ENCODE results near the gene EP400.
"Not testable (repeated sequence)": the region's sequence is repeated elsewhere in the genome, so short reads cannot be mapped to it uniquely, and the experiment has no call there.

EP400 gene

DNA sequence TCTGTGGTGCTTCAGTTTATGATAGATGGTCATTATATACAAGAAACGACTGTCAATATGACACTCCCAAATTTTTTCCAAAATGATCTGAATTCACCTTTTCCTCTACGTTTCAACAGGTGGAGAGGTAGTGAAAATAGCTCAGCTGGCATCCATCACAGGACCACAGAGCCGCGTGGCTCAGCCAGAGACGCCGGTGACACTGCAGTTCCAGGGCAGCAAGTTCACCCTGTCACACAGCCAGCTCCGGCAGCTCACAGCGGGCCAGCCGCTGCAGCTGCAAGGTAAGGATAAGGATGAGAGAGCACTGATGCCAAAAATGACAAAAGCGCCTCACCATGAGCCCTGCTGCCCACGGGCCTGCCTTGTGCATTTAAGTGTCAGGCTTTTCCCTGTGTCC lies 73.9 kb downstream of the EP400 start:
- DNase-seq, result no peak

DNA sequence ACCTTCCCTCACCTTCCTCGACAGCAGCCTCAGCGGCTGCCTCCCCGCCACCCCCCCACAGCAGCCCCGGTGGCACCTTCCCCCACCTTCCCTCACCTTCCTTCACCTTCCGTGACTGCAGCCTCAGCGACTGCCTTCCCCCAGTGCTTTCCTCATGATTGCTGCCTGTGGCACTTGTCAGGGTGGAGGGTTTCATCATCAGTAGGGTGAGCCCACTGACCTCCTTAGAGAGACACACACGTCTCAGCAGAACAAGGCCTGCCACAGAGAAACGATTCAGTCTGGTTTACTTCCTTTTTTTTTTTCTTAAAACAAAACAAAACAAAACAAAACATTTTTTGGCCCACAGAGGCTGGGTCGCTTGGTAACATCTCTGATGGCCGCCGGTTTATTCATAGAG lies 75.0 kb downstream of the EP400 start:
- no peak for DNase-seq

DNA sequence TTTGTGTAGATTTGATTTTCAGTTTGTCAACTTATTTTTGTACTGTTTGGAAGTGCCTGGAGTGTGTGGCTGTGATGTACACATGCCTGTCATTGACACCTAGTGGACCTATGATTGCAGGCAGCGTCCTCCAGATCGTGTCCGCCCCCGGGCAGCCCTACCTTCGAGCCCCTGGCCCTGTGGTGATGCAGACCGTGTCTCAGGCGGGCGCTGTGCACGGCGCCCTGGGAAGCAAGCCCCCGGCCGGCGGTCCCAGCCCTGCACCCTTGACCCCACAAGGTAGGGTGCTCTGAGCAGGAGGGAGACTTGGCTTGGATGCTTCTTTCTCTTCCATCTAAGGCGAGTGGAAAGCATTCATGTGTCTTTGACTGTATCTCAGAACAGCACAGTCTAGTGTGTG lies 75.8 kb downstream of the EP400 start:
- DNase-seq, result no peak

DNA sequence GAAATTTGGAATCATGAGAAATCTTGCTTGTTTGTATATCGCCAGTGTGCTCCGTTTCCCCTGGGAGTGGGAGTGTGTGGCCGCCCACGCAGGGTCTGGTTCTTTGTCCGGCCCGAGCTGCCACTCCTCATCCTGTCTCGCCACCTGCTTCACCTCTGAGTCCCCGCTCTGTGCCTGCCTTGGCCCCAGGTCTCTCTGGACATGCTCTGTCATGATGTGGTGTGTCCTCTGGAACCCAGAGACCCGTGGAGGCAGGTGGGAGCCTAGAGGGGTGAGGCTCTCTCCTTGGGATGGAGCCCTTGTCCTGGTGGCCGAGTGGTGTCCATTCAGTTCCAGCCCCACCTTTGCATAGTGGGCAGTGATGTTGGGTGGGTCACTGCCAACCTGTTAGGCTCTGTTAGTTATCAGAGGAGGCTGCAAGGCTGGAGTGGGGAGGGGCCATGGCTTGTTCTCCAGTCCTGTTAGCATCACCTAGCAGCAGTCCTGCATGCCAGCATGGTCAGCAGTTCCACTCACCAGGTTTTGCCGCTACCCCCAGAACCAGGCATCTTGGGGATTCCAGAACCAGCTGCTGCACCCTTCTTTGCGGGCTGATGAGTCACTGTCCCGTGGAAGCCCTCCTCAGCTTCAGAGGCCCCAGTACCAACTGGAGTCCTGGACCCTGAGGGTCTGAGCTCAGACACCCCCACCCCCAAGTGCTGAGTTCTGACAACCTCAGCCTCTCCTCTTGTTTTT lies 76.5 kb downstream of the EP400 start:
- no peak for DNase-seq

DNA sequence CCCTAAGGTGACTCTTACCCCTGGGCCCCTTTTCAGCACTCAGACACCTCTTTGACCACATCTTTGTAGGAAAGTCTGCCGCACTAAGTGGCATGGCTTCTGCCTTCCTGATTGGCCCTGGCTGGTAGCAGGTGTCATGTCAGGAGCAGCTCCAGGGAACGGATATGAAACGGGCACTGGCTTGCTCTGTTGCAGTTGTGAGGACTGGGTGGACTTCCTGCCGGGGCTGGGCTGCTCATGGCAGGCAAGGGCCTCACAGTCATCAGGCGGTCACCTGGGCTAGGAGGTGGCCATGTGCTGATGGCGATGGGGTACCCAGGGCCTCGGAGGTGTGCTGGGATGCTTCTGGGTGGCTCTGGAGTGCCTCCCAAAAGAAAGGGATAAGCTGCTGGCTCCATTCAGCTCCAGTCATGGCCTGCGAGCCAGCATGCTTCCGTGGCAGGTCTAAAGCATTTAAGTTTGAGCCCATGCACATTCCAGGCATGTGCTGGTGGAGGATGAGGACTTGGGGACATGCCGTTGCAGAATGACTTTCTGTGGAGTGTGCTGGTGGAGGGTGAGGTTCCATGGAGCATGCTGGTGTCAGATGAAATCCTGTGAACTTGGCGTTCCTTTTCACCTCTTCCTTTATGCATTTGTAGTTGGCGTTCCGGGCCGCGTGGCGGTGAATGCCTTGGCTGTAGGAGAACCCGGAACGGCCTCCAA lies 77.2 kb downstream of the EP400 start:
- no peak for DNase-seq

DNA sequence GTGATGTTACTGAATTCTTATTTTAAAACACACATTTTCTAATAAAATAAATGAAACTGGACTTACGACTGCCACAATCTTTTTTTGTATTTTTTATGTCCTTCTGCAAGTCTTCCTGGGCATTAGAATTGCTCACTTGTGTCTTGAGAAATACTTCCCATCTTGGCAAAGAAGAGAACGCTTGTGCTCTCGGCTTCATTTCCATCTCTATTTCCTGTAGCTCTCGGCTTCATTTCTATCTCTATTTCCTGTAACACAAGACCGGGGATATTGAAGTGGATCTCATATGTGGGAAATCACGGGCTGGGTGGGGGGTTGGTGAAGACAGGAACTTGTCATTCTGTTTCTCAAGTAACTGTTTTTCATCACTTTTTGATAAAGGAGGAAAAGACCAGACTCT lies 77.9 kb downstream of the EP400 start:
- DNase-seq, result no peak

DNA sequence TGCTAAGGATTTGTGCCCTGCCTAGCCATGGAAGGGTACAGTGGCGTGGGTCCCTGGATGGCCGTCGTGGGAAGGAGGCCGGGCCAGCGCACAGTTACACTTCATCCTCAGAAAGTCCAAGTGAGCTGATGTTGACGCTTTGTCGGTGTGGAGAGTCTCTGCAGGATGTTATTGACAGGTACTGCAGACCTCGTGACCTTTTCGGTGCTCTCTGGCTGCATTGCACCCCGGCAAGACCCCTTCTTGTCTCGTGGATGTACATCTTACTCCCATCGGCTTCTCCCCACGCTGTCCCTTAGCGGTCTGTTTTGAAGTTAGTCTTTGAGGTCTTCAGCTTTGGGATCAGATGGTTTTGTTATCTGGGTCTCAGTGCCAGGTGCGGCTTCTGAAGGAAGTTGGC lies 78.4 kb downstream of the EP400 start:
- DNase-seq, result no peak

DNA sequence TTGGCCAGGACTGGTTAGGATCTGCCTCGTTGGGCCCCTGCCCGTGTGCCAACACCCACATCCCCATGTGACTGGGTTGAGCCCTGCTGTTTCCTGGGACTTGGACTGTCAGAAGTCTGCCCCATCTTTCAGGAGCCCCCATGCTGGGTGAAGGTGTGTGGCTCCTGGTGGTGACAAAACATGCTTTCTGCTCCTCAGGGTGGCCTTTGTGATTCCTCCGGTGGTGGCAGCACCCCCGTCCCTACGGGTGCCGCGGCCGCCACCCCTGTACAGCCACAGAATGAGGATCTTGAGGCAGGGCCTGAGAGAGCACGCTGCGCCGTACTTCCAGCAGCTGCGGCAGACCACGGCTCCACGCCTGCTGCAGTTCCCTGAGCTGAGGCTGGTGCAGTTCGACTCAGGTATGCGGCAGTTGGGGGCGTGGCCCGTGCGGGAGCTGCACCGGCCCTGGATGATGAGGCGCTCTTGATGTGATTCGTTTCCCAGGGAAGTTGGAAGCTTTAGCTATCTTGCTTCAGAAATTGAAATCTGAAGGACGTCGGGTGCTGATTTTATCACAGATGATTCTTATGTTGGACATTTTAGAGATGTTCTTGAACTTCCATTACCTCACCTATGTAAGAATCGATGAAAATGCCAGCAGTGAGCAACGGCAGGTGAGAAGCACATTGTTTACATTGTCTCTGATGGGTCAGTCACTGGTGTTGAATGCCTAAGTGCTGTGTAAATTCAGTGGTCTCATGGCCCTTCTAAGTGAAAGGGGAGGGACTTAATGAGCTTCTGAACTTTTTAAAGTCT lies 80.0 kb downstream of the EP400 start:
- DNase-seq, result no peak

DNA sequence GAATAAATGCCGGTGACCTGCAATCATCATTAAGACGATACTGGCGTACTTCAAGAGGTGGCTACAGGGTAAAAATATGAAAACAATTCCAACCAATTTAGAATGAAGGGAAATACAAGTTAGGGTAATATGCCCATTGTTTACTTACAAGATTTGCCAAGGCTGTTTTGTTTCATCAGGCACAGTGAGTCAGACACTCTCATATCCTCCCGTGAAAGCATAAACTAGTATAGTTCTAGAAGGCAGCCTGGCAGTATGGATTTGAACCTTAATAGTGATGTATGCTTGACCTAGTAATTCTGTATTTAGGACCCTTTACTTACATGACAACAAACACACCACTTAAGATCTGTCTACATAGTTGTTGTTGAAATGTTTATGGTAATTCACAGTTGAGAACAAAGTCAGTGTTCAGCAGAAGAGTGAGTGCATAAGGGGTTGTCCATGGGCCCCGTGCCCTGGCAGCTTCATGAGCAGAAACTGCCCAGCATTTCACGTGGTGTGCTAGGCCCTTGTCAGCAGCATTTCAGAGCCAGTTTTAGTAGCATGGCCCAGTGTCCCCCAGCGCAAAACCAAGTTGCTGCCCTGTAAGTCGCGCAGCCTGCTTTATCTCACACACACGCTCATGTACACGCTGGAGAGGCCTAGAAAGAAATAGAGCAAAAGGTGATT lies 80.8 kb downstream of the EP400 start:
- no peak for DNase-seq

DNA sequence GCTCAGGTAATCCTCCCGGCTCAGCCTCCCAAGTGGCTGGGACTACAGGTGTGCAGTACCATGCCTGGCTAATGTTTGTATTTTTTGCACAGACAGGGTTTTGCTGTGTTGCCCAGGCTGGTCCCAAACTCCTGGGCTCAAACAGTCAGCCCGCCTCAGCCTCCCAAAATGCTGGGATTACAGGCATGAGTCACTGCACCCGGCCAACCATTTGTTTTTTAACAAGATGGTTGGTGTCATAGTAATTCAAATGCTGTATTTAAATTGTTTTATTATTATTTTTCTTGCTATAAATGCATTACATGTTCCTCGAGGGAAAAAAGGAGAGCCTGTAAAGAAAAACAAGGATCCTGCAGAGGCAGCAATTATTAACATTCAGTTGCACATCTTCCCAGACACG lies 83.9 kb downstream of the EP400 start:
- no peak for DNase-seq

DNA sequence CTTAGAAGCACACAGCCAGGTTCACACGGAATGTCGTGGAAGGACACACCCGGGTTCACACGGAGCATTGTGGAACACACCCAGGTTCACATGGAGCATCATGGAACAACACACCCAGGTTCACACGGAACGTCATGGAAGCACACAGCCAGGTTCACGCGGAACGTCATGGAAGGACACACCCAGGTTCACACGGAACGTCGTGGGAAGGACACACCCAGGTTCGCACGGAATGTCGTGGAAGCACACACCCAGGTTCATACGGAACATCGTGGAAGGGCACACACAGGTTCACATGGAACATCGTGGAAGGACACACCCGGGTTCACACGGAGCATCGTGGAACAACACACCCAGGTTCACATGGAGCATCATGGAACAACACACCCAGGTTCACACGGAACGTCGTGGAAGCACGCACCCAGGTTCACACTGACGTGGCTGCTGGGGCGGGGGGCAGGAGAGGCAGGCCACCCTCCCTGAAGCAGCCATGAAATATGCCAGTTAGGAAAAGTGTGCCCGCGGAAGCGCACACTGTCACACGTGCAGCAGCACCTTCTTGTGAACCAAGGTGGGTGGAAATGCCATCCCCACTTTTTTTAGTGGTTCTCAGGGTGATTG lies 86.4 kb downstream of the EP400 start:
- no peak for DNase-seq

DNA sequence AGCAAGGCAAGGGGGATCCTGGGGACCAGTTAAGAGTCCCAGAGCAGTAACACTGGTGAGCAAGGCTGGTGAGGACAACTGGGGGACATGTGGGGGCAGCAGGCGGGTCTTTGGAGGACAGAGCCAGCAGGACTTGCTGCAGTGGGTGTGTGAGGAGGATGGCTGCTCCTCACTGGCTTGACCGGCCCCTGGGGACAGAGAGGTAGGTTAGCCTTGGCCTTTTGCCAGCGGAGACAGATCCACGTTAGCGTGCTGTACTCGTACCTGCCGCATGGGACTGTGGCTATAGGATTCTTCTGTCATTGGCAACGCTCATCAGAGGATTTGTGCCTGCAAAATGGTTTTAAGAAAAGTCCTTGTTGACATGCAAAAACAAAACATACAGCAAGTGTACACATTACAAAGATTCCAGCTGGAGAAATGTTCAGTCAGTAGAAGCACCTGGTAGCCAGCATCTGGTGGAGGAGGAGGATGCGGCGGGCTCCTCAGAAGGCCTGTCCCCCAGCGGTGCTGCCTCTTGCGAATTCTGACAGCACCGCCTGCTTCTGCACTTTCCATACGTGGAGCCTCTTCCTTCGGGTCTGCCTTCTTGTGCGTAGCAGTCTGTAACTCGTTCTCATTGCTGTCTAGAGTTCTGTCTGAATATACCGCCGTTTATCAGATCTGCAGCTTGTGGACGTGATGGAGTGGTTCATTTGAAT lies 91.3 kb downstream of the EP400 start:
- no peak for DNase-seq

DNA sequence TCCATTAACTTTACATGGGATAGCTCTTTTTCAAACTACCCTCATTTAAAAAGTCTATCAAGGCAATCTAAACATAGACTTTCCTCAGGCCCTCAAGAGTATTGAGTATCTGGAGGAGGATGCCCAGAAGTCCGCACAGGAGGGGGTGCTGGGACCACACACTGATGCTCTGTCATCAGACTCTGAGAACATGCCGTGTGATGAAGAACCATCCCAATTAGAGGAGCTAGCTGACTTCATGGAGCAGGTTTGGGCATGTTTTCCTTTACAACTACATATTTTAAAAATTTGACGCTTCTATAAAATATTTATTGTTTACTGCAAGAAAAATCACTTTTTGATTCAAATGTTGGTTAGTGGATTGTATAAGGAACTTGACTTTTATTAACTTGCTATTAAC lies 93.5 kb downstream of the EP400 start:
- no peak for DNase-seq

DNA sequence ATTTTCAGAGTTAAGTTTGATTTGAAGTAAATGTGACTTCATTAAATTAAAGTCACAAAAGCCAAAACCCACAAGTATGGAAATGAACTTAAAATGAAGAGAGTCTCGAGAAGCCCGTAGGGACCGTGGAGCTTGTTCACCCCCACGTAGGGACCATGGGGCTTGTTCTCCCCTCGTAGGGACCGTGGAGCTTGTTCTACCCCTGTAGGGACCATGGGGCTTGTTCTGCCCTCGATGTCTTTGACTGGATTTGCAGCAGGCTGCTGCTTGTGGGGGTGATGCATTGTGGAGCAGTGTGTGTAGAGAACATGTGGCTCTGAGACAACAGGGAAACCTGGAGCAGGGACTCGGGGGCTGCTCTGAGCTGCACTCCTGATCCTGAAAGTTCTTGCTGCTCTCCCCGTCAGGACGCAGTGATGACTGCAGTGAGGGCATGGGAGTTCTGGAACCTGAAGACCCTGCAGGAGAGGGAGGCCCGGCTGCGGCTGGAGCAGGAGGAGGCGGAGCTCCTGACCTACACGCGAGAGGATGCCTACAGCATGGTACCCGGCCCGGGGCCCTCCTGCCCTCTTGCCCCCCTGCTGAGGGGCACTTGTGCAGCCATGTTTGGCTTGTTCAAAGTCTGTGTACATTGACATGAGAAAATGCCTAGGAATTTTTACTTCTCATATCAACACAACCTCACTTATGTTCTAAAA lies 94.2 kb downstream of the EP400 start:
- DNase-seq, result no peak

DNA sequence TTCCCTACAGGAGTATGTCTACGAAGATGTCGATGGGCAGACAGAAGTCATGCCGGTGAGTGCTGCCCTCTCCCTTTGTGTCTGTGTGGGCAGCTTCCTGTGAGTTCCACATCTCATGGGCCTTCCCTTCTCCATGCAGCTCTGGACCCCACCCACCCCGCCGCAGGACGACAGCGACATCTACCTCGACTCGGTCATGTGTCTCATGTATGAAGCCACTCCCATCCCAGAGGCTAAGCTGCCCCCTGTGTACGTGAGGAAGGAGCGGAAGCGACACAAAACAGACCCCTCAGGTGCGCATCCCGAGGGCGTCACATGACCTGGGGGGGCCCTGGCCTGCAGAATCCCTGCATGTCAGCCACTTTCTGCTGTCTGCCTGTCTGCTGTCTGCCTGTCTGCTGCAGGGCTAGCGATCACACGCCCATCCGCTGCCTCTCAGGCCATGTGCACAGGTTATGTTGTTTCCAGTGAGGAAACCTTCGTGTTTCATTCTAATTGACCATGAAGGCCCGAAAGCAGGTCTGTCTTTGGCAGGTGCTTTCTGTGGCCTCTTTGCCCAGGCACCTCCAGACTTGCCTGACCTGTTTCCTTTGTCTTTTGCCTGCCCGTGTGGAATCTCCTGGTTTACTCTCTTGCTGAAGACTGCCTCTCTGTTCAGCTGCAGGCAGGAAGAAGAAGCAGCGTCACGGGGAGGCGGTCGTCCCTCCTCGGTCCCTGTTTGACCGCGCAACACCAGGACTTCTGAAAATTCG lies 95.1 kb downstream of the EP400 start:
- no peak for DNase-seq

DNA sequence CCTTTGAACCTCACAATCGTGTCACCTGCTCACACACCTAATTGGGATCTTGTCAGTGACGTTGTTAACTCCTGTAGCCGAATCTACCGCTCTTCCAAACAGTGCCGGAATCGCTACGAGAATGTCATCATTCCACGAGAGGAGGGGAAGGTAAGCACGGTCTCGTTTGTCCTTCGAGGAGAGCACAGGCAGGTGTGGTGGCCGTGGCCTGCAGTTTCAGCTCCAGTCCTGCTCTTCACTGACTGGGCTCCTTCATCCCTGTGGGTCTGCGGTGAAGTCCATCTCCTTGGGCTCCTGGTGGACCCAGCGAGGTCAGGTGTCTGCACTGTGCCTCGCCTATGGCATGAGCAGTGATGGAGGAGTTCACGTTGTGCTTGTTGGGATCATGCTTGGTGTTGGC lies 96.0 kb downstream of the EP400 start:
- no peak for DNase-seq

DNA sequence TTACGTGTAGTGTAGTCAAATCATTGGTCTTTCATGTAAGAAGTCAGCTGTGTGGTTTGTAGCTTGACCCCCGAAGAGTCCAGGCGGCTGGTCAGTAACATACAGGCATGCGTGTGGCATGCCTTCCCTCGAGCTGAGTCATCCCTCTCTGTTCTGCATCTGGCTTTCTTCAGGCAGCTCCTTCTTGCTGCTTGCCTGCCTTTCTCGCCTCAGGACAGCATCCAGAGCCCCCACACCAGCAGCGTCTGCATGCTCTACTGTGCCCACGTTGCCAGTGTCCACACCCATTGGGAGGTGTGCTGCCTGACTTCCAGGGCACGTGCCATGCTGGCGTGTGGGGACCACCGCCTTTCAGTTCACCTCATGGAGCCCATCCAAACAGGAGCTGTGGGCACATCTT lies 96.8 kb downstream of the EP400 start:
- no peak for DNase-seq

DNA sequence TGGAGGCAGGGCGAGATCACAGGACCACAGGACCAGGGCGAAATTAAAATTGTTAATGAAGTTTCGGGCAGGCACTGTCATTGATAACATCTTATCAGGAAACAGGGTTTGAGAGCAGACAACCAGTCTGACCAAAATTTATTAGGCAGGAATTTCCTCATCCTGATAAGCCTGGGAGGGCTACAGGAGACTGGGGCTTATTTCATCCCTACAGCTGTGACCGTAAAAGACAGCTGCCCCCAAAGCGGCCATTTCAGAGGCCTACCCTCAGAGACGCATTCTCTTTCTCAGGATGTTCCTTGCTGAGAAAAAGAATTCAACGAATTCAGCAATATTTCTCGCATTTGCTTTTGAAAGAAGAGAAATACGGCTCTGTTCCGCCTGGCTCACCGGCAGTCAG lies 97.9 kb downstream of the EP400 start:
- DNase-seq, result not testable (repeated sequence)

DNA sequence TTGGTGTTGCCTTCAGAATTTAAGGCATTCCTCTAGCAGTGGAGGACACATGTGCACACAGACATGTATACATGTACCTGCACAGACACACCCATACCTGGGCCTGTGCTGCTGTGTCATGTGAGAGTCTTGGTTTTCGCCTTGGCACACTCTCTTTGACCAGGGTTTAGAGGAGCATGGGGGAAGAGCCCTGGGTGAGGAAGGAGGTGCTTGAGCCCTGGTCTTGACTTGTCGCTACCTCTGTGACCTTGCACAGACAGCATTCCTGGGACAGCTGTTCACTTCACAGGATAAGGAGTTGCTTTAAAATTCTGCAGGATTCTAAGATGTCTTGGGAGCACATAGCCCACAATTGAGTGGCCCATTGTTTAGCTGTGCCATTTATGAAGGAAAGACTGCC lies 99.7 kb downstream of the EP400 start:
- no peak for DNase-seq

DNA sequence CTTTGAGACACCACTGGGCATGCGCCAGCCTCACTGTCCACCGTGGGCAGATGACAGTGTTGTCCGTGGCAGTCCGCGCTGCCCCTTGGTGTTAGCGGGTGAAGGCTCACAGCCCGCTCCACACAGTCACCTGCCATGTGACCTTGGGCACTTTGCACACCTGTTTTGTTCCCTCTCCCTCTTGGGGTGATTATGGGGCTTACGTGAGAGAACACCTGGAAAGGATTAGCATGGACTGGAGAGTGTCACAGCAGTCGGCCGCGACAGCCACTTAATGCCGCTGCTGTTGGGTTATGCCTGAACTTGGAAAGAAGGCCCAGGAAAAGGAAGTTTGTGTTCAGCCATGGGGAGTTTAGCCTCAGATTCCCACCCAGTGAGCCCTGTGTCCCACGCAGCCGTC lies 100.1 kb downstream of the EP400 start:
- no peak for DNase-seq

DNA sequence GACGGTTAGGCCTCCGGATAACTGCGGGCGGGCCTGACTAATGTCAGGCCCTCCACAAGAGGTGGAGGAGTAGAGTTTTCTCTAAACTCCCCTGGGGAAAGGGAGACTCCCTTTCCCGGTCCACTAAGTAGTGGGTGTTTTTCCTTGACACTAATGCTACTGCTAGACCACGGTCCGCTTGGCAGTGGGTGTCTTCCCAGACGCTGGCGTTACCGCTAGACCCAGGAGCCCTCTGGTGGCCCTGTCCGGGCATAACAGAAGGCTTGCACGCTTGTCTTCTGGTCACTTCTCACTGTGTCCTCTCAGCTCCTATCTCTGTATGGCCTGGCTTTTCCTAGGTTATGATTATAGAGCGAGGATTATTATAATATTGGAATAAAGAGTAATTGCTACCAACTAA lies 102.0 kb downstream of the EP400 start:
- DNase-seq, result not testable (repeated sequence)

All from effector CD8-positive, alpha-beta T cell (primary cell).